Pancreas (tissue), 10 donors: ENCODE results near the gene SDK1. TPM values are rescaled to one million over a fixed set of nuclear protein-coding genes. Genes with fewer than 3 reads are reported as not detected.
A peak's percentile ranks its signal among the peaks of the same experiment; 100 is the strongest.

Experiments
- ATAC-seq, 4 donors: fragments of 200-7000 bp; cut with Tn5 transposase; one replicate each; pipeline versions ENCODE4 v1.8.0 to v1.9.1; 2020; ENCODE audit warnings: mild to moderate bottlenecking in 4 of 4, moderate library complexity in 4 of 4
- DNase-seq, 6 donors: peaks; one replicate each; pipeline ENCODE4 v3.0.0-alpha.2; 2020
- FAIRE-seq: peaks from 2 replicates; lab custom pipeline; 2012; peaks lifted over from hg19 to GRCh38; lab: Jason Lieb, UNC
- H3K27ac ChIP-seq, 4 donors: fragments of 200-600 bp; sonication (generic); 1 replicate in 3 of 4; 2 replicates in 1 of 4; pipeline versions ENCODE4 v1.5.0 to v1.8.0; 2020
- H3K27me3 ChIP-seq, 4 donors: fragments of 200-600 bp; one replicate each; pipeline ENCODE4 v1.8.0; 2021
- H3K36me3 ChIP-seq, 3 donors: fragments of 200-600 bp; sonication (generic) in 1 of 3; one replicate each; pipeline versions ENCODE4 v1.5.0 to v1.8.0; 2020 to 2021
- H3K4me1 ChIP-seq, 3 donors: fragments of 200-600 bp; one replicate each; pipeline ENCODE4 v1.8.0; 2021
- H3K4me3 ChIP-seq, 4 donors: fragments of 200-600 bp; sonication (generic) in 2 of 4; one replicate each; pipeline versions ENCODE4 v1.5.0 to v1.8.0; 2020 to 2021
- H3K9me3 ChIP-seq, 4 donors: fragments of 200-600 bp; one replicate each; pipeline ENCODE4 v1.8.0; 2021
- WGBS, 2 donors: extraction: QIAGEN DNeasy Blood & Tissue Kit; methylation state at CpG; one replicate each; pipeline ENCODE4 v1.1.7; 2013; 5-methylcytosine and 5-hydroxymethylcytosine counted together
- intact Hi-C, 3 donors: fragments of 100-400 bp; cut with DNase I; formaldehyde crosslinking; loops; one replicate each; pipeline versions ENCODE4 v1.11.1 to v1.14.2; 2022
- polyA plus RNA-seq, 2 donors: library from polyadenylated mRNA; stranded (reverse); fragments of 200-250 nt; gene quantifications; one replicate each; pipeline ENCODE4 v1.2.3, GENCODE V29; 2013
- total RNA-seq, 6 donors: library from RNA; stranded (reverse); fragmentation: NEBNext Ultra II Directional in 4 of 6; extraction: Animal tissue kit (Norgen Biotek cat#: 25700) in 4 of 6; gene quantifications; one replicate each; pipeline versions ENCODE4 v1.2.1 to v1.2.4, GENCODE V29; 2021 to 2023
- TF ChIP-seq, protein P1 (sequence below), 4 donors: fragments of 200-600 bp; sonication (generic) in 3 of 4; IDR thresholded peaks; one replicate each; pipeline versions ENCODE4 v1.5.0 to v1.8.0; 2021; ENCODE audit warnings: antibody characterized with exemption in 4 of 4
- donor health status: healthy with polysubstance abuse.
- donor health status: DM: no; HTN: no; CAD: no; lungs with moderate emphysema.
- donor health status: DM: no; HTN: no; CAD: no.
- donor health status: control.
- donor health status: control.
- donor health status: Bipolar disorder and iron deficiency.
- donor health status: DM: yes; HTN: yes; CAD: no.
- donor health status: DM: no; HTN: no; CAD: no.
- donor health status: DM: no; HTN: no; CAD: no.
- donor health status: DM: yes; HTN: yes; CAD: no.

Gene SDK1
- total and polyA plus RNA-seq, 8 donors: 10.8 to 30.8 (median 19.8) TPM

DNA sequence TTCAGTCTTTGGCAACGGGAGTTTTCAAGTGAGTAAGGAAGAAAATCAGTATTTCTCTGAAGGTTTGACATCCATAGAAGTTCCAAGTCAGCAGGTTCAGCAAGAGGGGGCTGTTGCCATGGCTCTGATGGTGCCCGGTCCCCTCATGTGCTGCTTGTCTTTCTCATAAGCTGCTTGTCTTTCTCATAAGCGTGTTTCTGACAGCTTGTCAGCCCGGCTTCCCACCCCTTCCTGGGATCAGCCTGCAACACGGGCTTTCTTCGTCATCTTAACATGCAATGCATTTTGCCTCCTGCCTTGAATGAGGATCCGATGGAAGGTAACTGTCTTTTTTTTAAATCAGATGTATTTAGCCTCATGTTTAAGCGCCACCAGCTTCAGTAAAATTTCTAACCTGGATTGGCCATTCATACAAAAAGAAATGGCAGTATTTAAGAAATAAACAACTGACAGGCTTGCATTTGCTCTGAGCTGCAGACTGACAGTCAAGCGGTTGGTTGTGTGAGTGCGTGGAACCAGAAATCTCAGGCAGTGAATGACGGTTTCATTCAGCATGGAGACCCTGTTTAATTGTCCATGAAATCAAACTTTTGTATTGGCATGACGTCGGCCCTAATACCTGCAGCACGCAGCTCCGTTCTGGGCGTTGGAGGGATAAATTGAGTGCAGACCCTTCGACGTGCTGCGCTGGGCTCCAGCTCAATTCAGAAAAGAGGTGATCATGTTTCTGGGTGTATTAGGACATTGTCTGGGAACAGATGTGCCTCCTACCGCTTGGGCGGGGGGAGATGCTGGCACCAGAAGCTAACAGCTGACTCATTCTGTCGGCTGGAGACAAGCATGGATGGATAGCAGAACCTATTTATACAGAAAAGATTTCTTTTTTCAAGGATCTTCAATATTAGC lies 926.3 kb downstream of the SDK1 start:
- ATAC-seq (no peak), DNase-seq (no peak), FAIRE-seq (no peak)
- no peaks in the 10 kb centered on the region for H3K36me3 ChIP-seq
- 89 to 93% methylated on average over 22 of the region's 22 CpGs for WGBS, 2 donors
- H3K27ac ChIP-seq: no peak overlapping the region
- H3K4me3 ChIP-seq: no peak overlapping the region
- TF ChIP-seq, protein P1, sequence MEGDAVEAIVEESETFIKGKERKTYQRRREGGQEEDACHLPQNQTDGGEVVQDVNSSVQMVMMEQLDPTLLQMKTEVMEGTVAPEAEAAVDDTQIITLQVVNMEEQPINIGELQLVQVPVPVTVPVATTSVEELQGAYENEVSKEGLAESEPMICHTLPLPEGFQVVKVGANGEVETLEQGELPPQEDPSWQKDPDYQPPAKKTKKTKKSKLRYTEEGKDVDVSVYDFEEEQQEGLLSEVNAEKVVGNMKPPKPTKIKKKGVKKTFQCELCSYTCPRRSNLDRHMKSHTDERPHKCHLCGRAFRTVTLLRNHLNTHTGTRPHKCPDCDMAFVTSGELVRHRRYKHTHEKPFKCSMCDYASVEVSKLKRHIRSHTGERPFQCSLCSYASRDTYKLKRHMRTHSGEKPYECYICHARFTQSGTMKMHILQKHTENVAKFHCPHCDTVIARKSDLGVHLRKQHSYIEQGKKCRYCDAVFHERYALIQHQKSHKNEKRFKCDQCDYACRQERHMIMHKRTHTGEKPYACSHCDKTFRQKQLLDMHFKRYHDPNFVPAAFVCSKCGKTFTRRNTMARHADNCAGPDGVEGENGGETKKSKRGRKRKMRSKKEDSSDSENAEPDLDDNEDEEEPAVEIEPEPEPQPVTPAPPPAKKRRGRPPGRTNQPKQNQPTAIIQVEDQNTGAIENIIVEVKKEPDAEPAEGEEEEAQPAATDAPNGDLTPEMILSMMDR (IDR thresholded peaks at IDR 0.05): no peak
- H3K27me3 ChIP-seq: no peaks in the 10 kb centered on the region
- H3K9me3 ChIP-seq: no peaks in the 10 kb centered on the region
- H3K4me1 ChIP-seq: no peaks in the 10 kb centered on the region
- intact Hi-C loops: no loop called here

- Histone ChIP-seq H3K4me3 (no peak overlapping the region), H3K4me1 (no peaks in the 10 kb centered on the region), H3K27ac (no peak overlapping the region), H3K9me3 (no peaks in the 10 kb centered on the region), H3K36me3 (no peaks in the 10 kb centered on the region), H3K27me3 (no peaks in the 10 kb centered on the region)
- DNase-seq (peak in 1 of 6 donors; percentile 3), FAIRE-seq (no peak), ATAC-seq (no peak)
- TF ChIP-seq, protein P1 (IDR thresholded peaks at IDR 0.05): no peak
- intact Hi-C loops: no loop called here
Observed at GRCh38 chr7:4230352-4230751, 929.3 kb downstream of the SDK1 start.

GRCh38 chr7:4233146-4233545 lies 932.1 kb downstream of the SDK1 start:
- no peak for DNase-seq
- FAIRE-seq: no peak
- 88 to 90% methylated on average over 15 of the region's 15 CpGs for WGBS, 2 donors

DNA sequence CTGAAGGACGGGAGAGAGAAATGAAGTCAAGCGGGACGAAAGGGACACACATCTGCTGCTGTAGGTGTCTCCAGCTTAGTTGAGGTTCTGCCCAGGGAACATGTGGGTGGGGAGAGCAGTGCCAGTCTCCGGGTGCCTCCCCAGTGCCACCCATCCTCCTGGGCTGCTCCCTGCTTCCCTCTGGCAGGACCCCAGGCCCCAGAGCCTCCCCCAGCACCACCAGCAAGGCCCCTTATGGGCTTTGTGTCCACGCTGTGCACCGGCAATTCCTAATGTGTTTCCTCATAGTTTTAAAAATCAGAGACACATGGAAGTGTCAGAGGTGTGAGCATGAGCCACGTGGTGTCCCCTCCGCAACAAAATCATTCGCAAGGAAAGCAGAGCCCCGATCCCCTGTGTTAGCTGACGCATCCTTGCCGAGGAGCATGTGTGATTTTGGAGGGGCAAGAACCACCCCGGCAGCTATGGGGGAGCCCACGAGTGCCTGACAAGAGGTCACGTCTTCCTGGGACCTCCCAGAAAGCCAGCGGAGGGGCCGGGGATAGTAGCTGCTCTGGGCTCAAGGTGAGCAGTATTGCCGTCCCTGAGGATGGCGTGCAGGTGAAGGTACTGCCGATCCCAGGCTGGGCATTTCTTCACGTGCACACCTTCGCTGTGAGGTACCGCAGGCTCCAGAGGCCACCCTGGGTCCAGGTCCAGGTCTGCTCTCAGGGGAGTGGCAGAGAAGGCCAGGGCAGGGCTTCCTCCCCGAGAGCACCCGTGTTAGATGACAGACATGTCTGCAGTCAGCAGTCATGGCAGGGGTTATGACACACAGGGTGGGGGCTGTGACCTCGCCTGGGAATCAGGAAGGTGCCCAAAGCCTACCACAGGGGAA lies 932.8 kb downstream of the SDK1 start:
- TF ChIP-seq, protein P1 (IDR thresholded peaks at IDR 0.05): no peak
- Histone ChIP-seq H3K4me3 (no peak overlapping the region), H3K36me3 (no peaks in the 10 kb centered on the region), H3K4me1 (no peaks in the 10 kb centered on the region), H3K9me3 (no peaks in the 10 kb centered on the region), H3K27ac (no peak overlapping the region), H3K27me3 (no peaks in the 10 kb centered on the region)
- ATAC-seq: no peak
- intact Hi-C loops: no loop called here
- no peak for DNase-seq
- 89 to 93% methylated on average over 26 of the region's 26 CpGs for WGBS, 2 donors
- FAIRE-seq: no peak

More at GRCh38 chr7:4233146-4233545, 932.1 kb downstream of the SDK1 start:
- no peaks in the 10 kb centered on the region for H3K4me1 ChIP-seq
- no peaks in the 10 kb centered on the region for H3K9me3 ChIP-seq
- no peak overlapping the region for H3K27ac ChIP-seq
- ATAC-seq: no peak
- intact Hi-C loops: no loop called here
- no peaks in the 10 kb centered on the region for H3K27me3 ChIP-seq
- H3K36me3 ChIP-seq: no peaks in the 10 kb centered on the region
- no peak overlapping the region for H3K4me3 ChIP-seq
- TF ChIP-seq, protein P1 (IDR thresholded peaks at IDR 0.05): no peak
